NOMO-1 (cell line): ENCODE data around the gene PLGRKT.
"Not testable (repeated sequence)": the region's sequence is repeated elsewhere in the genome, so short reads cannot be mapped to it uniquely, and the experiment has no call there.

Source experiments
- DNase-seq, 2 experiments: peaks; one replicate each; lab custom pipeline; 2025; ENCODE audit not compliant: unreplicated experiment in 2 of 2; lab: John Stamatoyannopoulos, UW

The PLGRKT gene

GRCh38 chr9:5388026-5388819 lies 49.5 kb downstream of the PLGRKT start:
- peak; percentile 5 to 17 for DNase-seq

DNA sequence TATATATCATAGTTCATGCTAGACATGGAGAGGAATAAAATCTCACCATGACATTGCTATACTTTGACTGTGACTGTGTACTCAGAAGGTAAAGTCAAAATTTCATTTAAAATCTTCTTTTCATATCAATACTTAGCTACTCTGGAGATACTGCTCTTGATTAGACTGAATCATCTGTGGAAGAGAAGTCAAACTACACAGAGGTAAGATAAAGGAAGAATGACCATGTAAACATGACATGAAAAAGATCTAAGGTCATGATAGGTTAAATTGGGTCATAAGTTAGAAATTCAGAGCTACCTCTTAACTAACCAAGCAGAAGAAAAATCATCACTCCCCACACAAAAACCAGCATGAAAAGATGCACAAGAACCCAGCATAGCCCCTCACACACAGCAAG lies 53.3 kb downstream of the PLGRKT start:
- no peak for DNase-seq

DNA sequence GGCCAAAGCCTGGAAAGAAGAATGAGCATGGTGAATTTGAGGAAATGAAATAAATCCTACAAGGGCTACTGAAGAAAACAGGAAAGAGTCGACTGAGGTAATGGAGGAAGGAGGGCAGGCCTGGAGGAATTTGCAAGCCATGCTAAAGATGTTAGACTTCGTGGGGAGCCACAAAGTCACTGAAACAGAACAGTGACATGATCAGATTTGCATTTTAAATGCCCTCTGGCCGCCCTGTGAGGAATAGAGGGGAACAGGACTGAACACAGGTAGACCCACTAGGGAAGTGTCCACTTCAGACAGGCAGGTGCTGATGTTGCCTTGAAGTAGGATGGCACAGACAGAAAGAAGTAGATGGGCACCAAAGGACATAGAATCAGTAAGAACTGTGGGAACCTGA lies 55.2 kb downstream of the PLGRKT start:
- DNase-seq, result no peak

GRCh38 chr9:5375790-5376477 lies 61.8 kb downstream of the PLGRKT start:
- no peak for DNase-seq

DNA sequence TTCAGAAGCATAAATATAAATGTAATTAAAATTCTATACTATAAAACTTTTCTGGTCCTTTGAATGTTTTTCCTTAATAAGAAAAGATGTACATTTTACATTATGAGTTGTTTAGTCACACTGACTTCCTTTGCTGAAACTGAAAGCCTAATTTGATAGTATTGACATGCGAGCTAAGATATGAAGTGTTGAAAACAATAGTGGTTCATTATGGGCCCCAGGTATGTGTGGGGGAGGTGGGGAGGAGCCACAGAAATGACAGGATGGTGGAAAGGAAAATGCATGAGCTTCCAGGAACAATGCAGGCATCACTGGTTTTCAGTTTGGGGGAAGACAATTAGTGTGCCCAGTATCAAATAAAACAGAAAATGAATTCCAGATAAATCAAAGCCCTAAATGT lies 62.6 kb downstream of the PLGRKT start:
- DNase-seq, result no peak

DNA sequence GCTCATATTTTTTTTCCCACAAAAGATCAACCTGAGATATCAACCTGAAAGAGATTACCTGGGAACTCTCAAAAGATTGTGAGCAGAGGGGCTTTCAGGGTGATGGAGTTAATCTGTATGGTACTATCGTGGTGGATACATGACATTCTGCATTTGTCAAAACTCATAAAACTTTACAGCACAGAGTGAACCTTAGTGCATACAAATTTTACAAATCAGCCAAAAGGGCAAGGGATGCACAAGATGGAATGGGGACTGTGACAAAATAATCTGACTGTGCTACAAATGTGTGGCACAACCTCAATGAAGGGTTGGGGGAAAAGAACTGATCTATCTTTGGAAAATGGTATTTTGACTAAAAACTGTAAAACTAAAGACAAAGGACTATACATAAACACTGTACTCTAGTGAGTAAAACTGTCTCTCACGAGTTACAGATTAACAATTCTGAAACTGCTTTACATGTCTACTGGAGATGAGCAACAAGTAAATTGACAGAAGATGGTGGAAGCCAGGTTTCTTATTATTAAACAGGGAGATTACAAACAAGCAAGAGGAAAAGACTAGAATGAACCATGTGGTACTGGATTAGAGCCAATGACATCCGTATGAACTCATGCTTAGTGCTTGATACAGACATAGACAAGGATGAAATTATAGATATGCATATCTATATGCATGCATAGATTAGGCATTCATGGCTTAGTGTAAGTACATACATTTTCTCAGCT lies 73.3 kb downstream of the PLGRKT start:
- no peak for DNase-seq

DNA sequence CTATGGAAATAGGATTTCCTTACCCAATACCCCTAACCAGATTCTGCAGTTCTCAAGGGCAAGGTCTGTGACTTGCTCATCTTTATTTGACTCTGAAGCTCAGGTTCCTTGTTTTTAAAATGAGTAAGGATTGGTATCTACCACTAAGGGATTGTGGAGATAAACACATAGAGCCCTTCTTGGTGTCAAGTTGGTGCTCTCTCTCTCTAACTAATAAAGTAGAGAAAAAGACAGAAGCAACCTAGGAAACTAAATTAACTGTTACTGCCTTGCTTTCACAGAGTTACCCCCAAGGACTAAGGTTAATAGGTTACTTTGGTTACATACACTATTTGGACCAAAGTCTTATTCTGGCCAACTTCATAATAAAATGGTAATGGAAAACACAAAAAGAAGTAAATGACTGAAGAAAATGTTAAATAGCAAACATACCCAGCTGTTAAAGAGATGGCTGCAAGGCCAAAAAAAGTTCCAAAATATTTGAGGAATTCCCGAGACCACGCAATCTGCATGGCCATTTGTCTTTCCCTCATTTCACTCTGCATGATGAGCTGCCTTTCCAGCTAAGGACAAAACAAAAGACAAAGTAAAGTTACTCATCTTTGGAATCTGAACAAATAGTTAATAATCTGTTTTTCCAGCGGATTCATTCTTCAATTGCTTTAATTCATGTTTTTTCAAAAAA lies 76.3 kb downstream of the PLGRKT start:
- no peak for DNase-seq

GRCh38 chr9:5360341-5360740 lies 77.4 kb downstream of the PLGRKT start:
- DNase-seq, result no peak

DNA sequence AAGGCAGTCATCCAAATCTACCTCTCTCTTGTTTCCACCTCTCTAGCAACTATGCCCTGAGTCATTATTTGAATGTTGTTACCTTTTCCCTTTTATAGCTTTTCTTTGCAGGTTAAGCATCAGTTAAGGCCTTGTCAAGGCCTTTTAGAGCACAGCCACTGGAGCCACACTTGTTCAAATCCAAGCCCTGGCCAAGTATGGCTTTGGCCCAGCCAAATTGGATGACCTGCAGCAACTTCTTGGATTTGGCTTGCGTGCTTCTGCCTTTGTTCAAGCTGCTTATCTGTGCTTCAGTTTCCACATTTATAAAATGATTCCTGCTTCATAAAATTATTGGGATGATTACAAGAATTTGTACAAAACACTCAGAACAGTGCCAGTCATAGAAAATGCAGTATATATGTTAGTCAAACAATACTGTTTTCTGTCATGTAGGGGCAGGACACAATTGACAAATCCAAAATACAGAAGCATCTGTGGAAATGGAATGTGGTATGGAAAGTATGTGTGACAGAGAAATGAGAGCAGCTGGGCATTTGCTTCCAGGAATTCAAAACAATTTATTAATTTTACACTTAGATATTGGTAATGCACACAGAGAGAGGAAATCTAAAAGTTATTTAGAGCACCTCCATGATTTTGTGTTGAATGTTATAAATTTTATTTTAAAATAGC lies 80.2 kb downstream of the PLGRKT start:
- DNase-seq, result no peak

GRCh38 chr9:5355817-5356216 lies 81.9 kb downstream of the PLGRKT start:
- no peak for DNase-seq

GRCh38 chr9:5355226-5355625 lies 82.5 kb downstream of the PLGRKT start:
- DNase-seq, result no peak

GRCh38 chr9:5354184-5354583 lies 83.5 kb downstream of the PLGRKT start:
- DNase-seq, result no peak

DNA sequence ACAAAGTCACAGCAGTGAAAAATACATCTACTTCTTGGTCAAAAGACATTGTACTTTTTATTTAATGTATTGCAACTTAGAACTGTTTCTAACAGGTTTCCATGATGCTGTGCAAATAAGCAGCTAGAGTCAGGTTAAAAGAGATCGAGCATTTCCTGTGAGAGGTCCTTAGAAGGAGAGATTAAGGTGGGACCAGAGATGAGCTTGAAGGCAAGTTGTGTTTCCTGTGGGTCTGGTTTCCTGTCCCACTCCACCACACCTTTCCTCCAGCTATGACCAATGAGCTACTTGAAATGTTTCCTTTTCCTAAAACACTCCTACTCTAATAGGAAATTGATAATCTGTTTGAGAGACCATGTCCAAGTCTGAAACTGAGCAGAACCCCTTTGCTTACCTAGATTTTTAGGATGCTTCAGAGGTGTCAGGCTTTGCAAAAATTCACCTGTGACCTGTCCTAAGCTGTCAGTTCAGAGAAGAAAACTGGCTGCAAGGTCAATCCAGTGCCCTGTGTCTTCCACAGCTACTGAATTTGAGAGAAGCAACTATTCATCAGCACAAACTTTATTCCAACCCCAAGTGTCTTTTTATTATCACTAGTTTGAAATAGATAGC lies 85.0 kb downstream of the PLGRKT start:
- DNase-seq, result no peak

GRCh38 chr9:5338992-5339981 lies 98.4 kb downstream of the PLGRKT start, which contains the start of gene RLN1:
Gene RLN1, minus strand, starts transcription at chr9:5339876. Its CDS starts 130 bp downstream, at chr9:5339746.
- DNase-seq, result not testable (repeated sequence)

- no peak for DNase-seq
Observed at GRCh38 chr9:5336688-5337087, 101.0 kb downstream of the PLGRKT start.

GRCh38 chr9:5331276-5331675 lies 106.4 kb downstream of the PLGRKT start:
- not testable (repeated sequence) for DNase-seq

GRCh38 chr9:5326893-5327548 lies 110.7 kb downstream of the PLGRKT start:
- no peak for DNase-seq

DNA sequence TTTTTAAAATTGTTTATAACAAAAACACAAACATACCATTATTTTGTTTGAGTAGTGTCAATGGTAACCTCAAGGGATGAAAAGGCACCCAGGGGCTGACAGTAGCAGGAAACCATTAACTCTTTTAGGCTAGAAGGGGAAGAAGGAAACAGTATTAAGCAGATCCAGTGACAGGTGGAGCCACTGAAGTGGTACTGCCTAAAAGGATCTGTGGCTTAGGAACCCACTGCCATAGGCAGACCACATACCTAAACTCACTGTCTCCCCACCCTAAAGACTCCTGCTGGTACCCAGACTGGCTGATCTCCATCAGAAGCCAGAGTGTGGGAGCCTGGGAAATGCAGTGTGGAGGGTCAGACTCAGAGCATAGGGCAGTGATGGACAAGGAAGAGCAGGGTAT lies 111.5 kb downstream of the PLGRKT start:
- no peak for DNase-seq
